Measurements from ENCODE around the gene FAM83B. TPM values are rescaled to one million over a fixed set of nuclear protein-coding genes. Genes with fewer than 3 reads are reported as not detected.
A peak's percentile ranks its signal among the peaks of the same experiment; 100 is the strongest.

FAM83B gene
- total RNA-seq, 1 experiment from 2014 or later: not detected

GRCh38 chr6:54980511-54981275 lies 134.1 kb downstream of the FAM83B start:
- peak; percentile 2 for DNase-seq (ENCODE audit: low read depth)

GRCh38 chr6:54981276-54981609 lies 134.7 kb downstream of the FAM83B start:
- no peak for DNase-seq (ENCODE audit: low read depth)

GRCh38 chr6:54981647-54982046 lies 135.1 kb downstream of the FAM83B start:
- DNase-seq (ENCODE audit: low read depth): no peak

- DNase-seq (ENCODE audit: low read depth): no peak
Observed at GRCh38 chr6:54987633-54988290, 141.2 kb downstream of the FAM83B start.

- no peak for DNase-seq (ENCODE audit: low read depth)
Observed at GRCh38 chr6:54988576-54988975, 142.0 kb downstream of the FAM83B start.

GRCh38 chr6:54990001-54990400 lies 143.4 kb downstream of the FAM83B start:
- no peak for DNase-seq (ENCODE audit: low read depth)

Data from LHCN-M2 (cell line).